HEK293 (cell line): ENCODE data around the gene AKAP12.

ENCODE experiments used
- CTCF ChIA-PET: fragments of 350-600 bp; formaldehyde crosslinking; extraction: SDS; loops from one replicate; lab custom pipeline; 2021; ENCODE audit warnings: antibody characterized with exemption; lab: Yijun Ruan, JAX
- POLR2A ChIA-PET: fragments of 300-600 bp; formaldehyde crosslinking; extraction: SDS; loops from one replicate; lab custom pipeline; 2020; ENCODE audit warnings: antibody characterized with exemption, inconsistent platforms; lab: Yijun Ruan, JAX
- H3K27ac ChIP-seq: fragments of 200-500 bp; sonication (Bioruptor generic); 2 replicates; pipeline ENCODE4 v1.5.1; 2014; ENCODE audit warnings: low read depth, low read length, control low read depth, inconsistent platforms; ENCODE audit errors: extremely low read depth
- H3K36me3 ChIP-seq, 2 experiments: fragments of 200-500 bp in 1 of 2; sonication (Bioruptor generic) in 1 of 2; 1 replicate in 1 of 2; 2 replicates in 1 of 2; pipeline ENCODE4 v1.5.1; 2014 to 2017; ENCODE audit warnings: inconsistent platforms in 2 of 2, low read length in 2 of 2; ENCODE audit not compliant: control insufficient read depth in 2 of 2, insufficient read depth in 1 of 2
- H3K4me1 ChIP-seq: fragments of 200-500 bp; sonication (Bioruptor generic); 2 replicates; pipeline ENCODE4 v1.5.1; 2014; ENCODE audit warnings: mild to moderate bottlenecking, low read length, inconsistent platforms; ENCODE audit not compliant: control insufficient read depth, insufficient read depth
- H3K4me3 ChIP-seq: 2 replicates; pipeline ENCODE4 v1.5.1; 2011; ENCODE audit warnings: low read depth, mild to moderate bottlenecking, control low read depth, low read length, moderate library complexity
- H3K9me3 ChIP-seq: fragments of 200-500 bp; sonication (Bioruptor generic); 2 replicates; pipeline ENCODE4 v1.5.1; 2014; ENCODE audit warnings: low read depth, low read length, inconsistent platforms; ENCODE audit not compliant: control insufficient read depth, insufficient read depth
- AEBP2 ChIP-seq: fragments of 450-650 bp; formaldehyde crosslinking; IDR thresholded peaks from 2 replicates; pipeline ENCODE4 v1.5.1; 2016; ENCODE audit warnings: missing biosample characterization, missing genetic modification characterization, borderline replicate concordance
- GLIS2 ChIP-seq: fragments of 450-650 bp; formaldehyde crosslinking; IDR thresholded peaks from 2 replicates; pipeline ENCODE4 v1.5.1; 2016; ENCODE audit warnings: missing biosample characterization, missing genetic modification characterization
- HIC1 ChIP-seq: fragments of 450-650 bp; formaldehyde crosslinking; IDR thresholded peaks from 2 replicates; pipeline ENCODE4 v1.5.1; 2016; ENCODE audit warnings: missing biosample characterization, missing genetic modification characterization
- KLF17 ChIP-seq: fragments of 450-650 bp; formaldehyde crosslinking; IDR thresholded peaks from 2 replicates; pipeline ENCODE4 v1.5.1; 2016; ENCODE audit warnings: missing biosample characterization, missing genetic modification characterization
- KLF8 ChIP-seq: fragments of 450-650 bp; formaldehyde crosslinking; IDR thresholded peaks from 2 replicates; pipeline ENCODE4 v1.5.1; 2016; ENCODE audit warnings: missing biosample characterization, missing genetic modification characterization
- PATZ1 ChIP-seq: fragments of 450-650 bp; formaldehyde crosslinking; IDR thresholded peaks from 2 replicates; pipeline ENCODE4 v1.5.1; 2016; ENCODE audit warnings: missing biosample characterization, missing genetic modification characterization
- ZNF112 ChIP-seq: fragments of 450-650 bp; formaldehyde crosslinking; IDR thresholded peaks from 2 replicates; pipeline ENCODE4 v1.5.0; 2017; ENCODE audit warnings: missing biosample characterization, missing genetic modification characterization
- ZNF184 ChIP-seq: fragments of 450-650 bp; IDR thresholded peaks from 2 replicates; pipeline ENCODE4 v1.5.1; 2018; ENCODE audit warnings: missing biosample characterization, mild to moderate bottlenecking, missing genetic modification characterization
- ZNF280C ChIP-seq: fragments of 450-650 bp; formaldehyde crosslinking; IDR thresholded peaks from 2 replicates; pipeline ENCODE4 v1.5.1; 2016; ENCODE audit warnings: missing biosample characterization, missing genetic modification characterization
- ZNF324 ChIP-seq: fragments of 450-650 bp; formaldehyde crosslinking; IDR thresholded peaks from 2 replicates; pipeline ENCODE4 v1.5.1; 2016; ENCODE audit warnings: missing biosample characterization, missing genetic modification characterization
- ZNF350 ChIP-seq: fragments of 450-650 bp; formaldehyde crosslinking; IDR thresholded peaks from 2 replicates; pipeline ENCODE4 v1.5.0; 2017; ENCODE audit warnings: missing biosample characterization, mild to moderate bottlenecking, missing genetic modification characterization
- ZNF354C ChIP-seq: fragments of 450-650 bp; formaldehyde crosslinking; IDR thresholded peaks from 2 replicates; pipeline ENCODE4 v1.5.1; 2016; ENCODE audit warnings: missing biosample characterization, missing genetic modification characterization, low read depth, borderline replicate concordance
- ZNF510 ChIP-seq: fragments of 450-650 bp; formaldehyde crosslinking; IDR thresholded peaks from 2 replicates; pipeline ENCODE4 v1.5.1; 2018; ENCODE audit warnings: mild to moderate bottlenecking, missing genetic modification characterization, missing biosample characterization; ENCODE audit not compliant: insufficient replicate concordance
- ZNF558 ChIP-seq: fragments of 450-650 bp; formaldehyde crosslinking; IDR thresholded peaks from 2 replicates; pipeline ENCODE4 v1.5.1; 2016; ENCODE audit warnings: missing biosample characterization, missing genetic modification characterization
- ZNF623 ChIP-seq: fragments of 450-650 bp; formaldehyde crosslinking; IDR thresholded peaks from 2 replicates; pipeline ENCODE4 v1.5.1; 2016; ENCODE audit warnings: missing biosample characterization, missing genetic modification characterization
- ZNF658 ChIP-seq: fragments of 450-650 bp; formaldehyde crosslinking; IDR thresholded peaks from 2 replicates; pipeline ENCODE4; 2016; ENCODE audit warnings: missing biosample characterization, missing genetic modification characterization
- ZNF704 ChIP-seq: fragments of 450-650 bp; formaldehyde crosslinking; IDR thresholded peaks from 2 replicates; pipeline ENCODE4 v1.5.1; 2016; ENCODE audit warnings: missing biosample characterization, missing genetic modification characterization
- ZXDB ChIP-seq: fragments of 450-650 bp; formaldehyde crosslinking; IDR thresholded peaks from 2 replicates; pipeline ENCODE4 v1.5.1; 2016; ENCODE audit warnings: missing biosample characterization, missing genetic modification characterization

The AKAP12 gene

GRCh38 chr6:151310279-151310678 lies 70.5 kb downstream of the AKAP12 start:
- no peak overlapping the region for H3K27ac ChIP-seq
- H3K36me3 ChIP-seq: no peaks in the 10 kb centered on the region
- H3K4me3 ChIP-seq: no peak overlapping the region
- H3K4me1 ChIP-seq: no peaks in the 10 kb centered on the region
- POLR2A ChIA-PET: no interaction called here
- TF ChIP-seq KLF17 (tag by site-specific recombination): no peak
- TF ChIP-seq PATZ1 (tag by site-specific recombination): no peak
- no peak for TF ChIP-seq ZNF184 (tag by site-specific recombination)
- TF ChIP-seq ZNF280C (tag by site-specific recombination): no peak
- no peak for TF ChIP-seq ZNF658 (tag by site-specific recombination)
- TF ChIP-seq HIC1: no peak
- TF ChIP-seq ZNF324 (tag by site-specific recombination): no peak
- TF ChIP-seq ZNF350 (tag by site-specific recombination): no peak
- no peak for TF ChIP-seq ZNF558 (tag by site-specific recombination)
- no peak for TF ChIP-seq GLIS2 (tag by site-specific recombination)
- H3K9me3 ChIP-seq: no peaks in the 10 kb centered on the region
- CTCF ChIA-PET: interaction anchor here (0.6 to 3.0 kb wide), 4 partner anchors 14 to 849 kb away, joined by 3 to 13 read pairs (median 3); partner anchors contain the start of gene AKAP12

GRCh38 chr6:151310852-151311767 lies 71.3 kb downstream of the AKAP12 start:
- H3K27ac ChIP-seq: no peak overlapping the region
- no peak overlapping the region for H3K4me3 ChIP-seq
- no peaks in the 10 kb centered on the region for H3K9me3 ChIP-seq
- CTCF ChIA-PET: interaction anchor here (0.6 to 3.0 kb wide), 5 partner anchors 13 to 1027 kb away, joined by 3 to 13 read pairs (median 3); partner anchors contain the start of gene AKAP12
- TF ChIP-seq ZNF112 (tag by site-specific recombination): peak; percentile 60; the same call in 1 of the 2 replicates
- TF ChIP-seq AEBP2 (tag by site-specific recombination): no peak
- peak; percentile 74 for TF ChIP-seq ZNF510 (tag by site-specific recombination)
- TF ChIP-seq ZNF354C (tag by site-specific recombination): no peak
- no peak for TF ChIP-seq ZNF623
- no peak for TF ChIP-seq ZNF704 (tag by site-specific recombination)
- TF ChIP-seq ZXDB (tag by site-specific recombination): no peak
- no peak for TF ChIP-seq KLF8 (tag by site-specific recombination)
- no peaks in the 10 kb centered on the region for H3K4me1 ChIP-seq
- POLR2A ChIA-PET: no interaction called here
- H3K36me3 ChIP-seq: no peaks in the 10 kb centered on the region
